OCI-LY3 (cell line): ENCODE measurements around the gene HIPK1.

Experiments
- H2AFZ ChIP-seq: fragments of 200-600, 300-600 bp; shearing (Covaris generic); 2 replicates; pipeline ENCODE4 v1.6.0; 2014; ENCODE audit warnings: antibody characterized with exemption, low read depth, low read length
- H3K27ac ChIP-seq: fragments of 200-600, 300-600 bp; sonication (generic); 2 replicates; pipeline ENCODE4 v1.5.1; 2014; ENCODE audit warnings: mild to moderate bottlenecking, low read length, moderate library complexity, mixed read lengths
- H3K27me3 ChIP-seq: fragments of 200-600, 300-600 bp; sonication (generic); 2 replicates; pipeline ENCODE4 v1.6.1; 2014; ENCODE audit warnings: low read depth, low read length, mixed read lengths
- H3K36me3 ChIP-seq: fragments of 200-600, 300-600 bp; sonication (generic); replicated peaks from 2 replicates; pipeline ENCODE3; 2014; ENCODE audit warnings: low read depth, low read length, mixed read lengths
- H3K4me1 ChIP-seq: fragments of 300-600, 200-600 bp; sonication (generic); 2 replicates; pipeline ENCODE4 v1.6.1; 2014; ENCODE audit warnings: low read length, mixed read lengths
- H3K4me2 ChIP-seq: fragments of 200-600, 300-600 bp; sonication (generic); 2 replicates; pipeline ENCODE4 v1.6.1; 2014; ENCODE audit warnings: low read length, mixed read lengths
- H3K4me3 ChIP-seq: fragments of 300-600, 200-600 bp; sonication (generic); 2 replicates; pipeline ENCODE4 v1.5.1; 2014; ENCODE audit warnings: antibody characterized with exemption, mild to moderate bottlenecking, low read length, moderate library complexity
- H3K79me2 ChIP-seq: fragments of 300-600, 200-600 bp; shearing (Covaris generic); 2 replicates; pipeline ENCODE4 v1.6.1; 2014; ENCODE audit warnings: mild to moderate bottlenecking, low read length, mixed read lengths
- H3K9ac ChIP-seq: fragments of 300-600, 200-600 bp; shearing (Covaris generic); 2 replicates; pipeline ENCODE4 v1.6.0; 2014; ENCODE audit warnings: mild to moderate bottlenecking, low read length, moderate library complexity
- H3K9me3 ChIP-seq: fragments of 200-600, 300-600 bp; shearing (Covaris generic); 2 replicates; pipeline ENCODE4 v1.6.1; 2014; ENCODE audit warnings: low read length, mixed read lengths; ENCODE audit not compliant: insufficient read depth
- H4K20me1 ChIP-seq: fragments of 200-600, 300-600 bp; sonication (generic); 2 replicates; pipeline ENCODE4 v1.6.1; 2016; ENCODE audit warnings: low read length, mixed read lengths; ENCODE audit not compliant: insufficient read depth
- CTCF ChIP-seq: fragments of 200-600, 300-600 bp; sonication (generic); IDR thresholded peaks from 2 replicates; pipeline ENCODE4 v1.5.1; 2014; ENCODE audit warnings: antibody characterized with exemption, low read length, low read depth
- EZH2phosphoT487 ChIP-seq: fragments of 200-600 bp; shearing (Covaris generic); IDR thresholded peaks from 2 replicates; pipeline ENCODE4 v1.6.1; 2018; ENCODE audit warnings: antibody characterized with exemption, mixed run types, low read depth

HIPK1 gene

GRCh38 chr1:113935970-113936369, 6.8 kb downstream of the HIPK1 start:
- no peaks in the 10 kb centered on the region for H3K9me3 ChIP-seq
- H3K27ac ChIP-seq, result no peak overlapping the region
- H3K9ac ChIP-seq, result no peak overlapping the region
- peaks cover 23% of the 10 kb centered on the region for H4K20me1 ChIP-seq
- no peak overlapping the region for H2AFZ ChIP-seq
- peaks cover 86% of the 10 kb centered on the region for H3K79me2 ChIP-seq
- TF ChIP-seq CTCF (no peak), EZH2phosphoT487 (no peak)
- no peak overlapping the region for H3K4me3 ChIP-seq
- peaks cover 2% of the 10 kb centered on the region for H3K36me3 ChIP-seq
- peaks cover 9% of the 10 kb centered on the region for H3K4me1 ChIP-seq
- H3K4me2 ChIP-seq, result no peak overlapping the region
- H3K27me3 ChIP-seq, result no peaks in the 10 kb centered on the region

DNA sequence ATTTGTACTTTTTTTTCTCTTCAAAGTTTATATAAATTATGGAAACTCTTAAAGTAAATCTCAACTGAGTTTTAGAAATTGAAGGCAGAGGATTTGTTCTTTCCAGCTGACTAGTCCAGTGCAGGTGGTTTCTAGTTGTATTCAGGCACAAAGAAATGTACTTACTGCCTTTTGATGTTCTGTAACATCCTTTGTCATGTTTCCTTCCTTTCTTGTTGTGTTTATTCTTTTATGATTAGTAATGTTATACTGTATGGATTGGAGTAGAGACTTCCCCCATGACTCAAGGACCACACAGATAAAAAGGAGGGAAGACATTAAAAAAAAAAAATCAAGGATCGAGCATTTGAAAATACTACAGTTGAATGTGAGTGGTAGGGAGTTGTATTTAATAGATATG, 8.0 kb downstream of the HIPK1 start:
- Histone ChIP-seq H3K79me2 (peaks cover 74% of the 10 kb centered on the region), H3K9ac (no peak overlapping the region), H3K27me3 (no peaks in the 10 kb centered on the region), H2AFZ (no peak overlapping the region), H3K4me1 (no peaks in the 10 kb centered on the region), H4K20me1 (peaks cover 17% of the 10 kb centered on the region), H3K4me3 (no peak overlapping the region), H3K36me3 (peaks cover 7% of the 10 kb centered on the region), H3K4me2 (no peak overlapping the region), H3K27ac (no peak overlapping the region), H3K9me3 (no peaks in the 10 kb centered on the region)
- no peak for TF ChIP-seq CTCF
- no peak for TF ChIP-seq EZH2phosphoT487

- Histone ChIP-seq H3K36me3 (peaks cover 11% of the 10 kb centered on the region), H2AFZ (no peak overlapping the region), H3K9ac (no peak overlapping the region), H4K20me1 (peaks cover 11% of the 10 kb centered on the region), H3K4me2 (no peak overlapping the region), H3K4me1 (no peaks in the 10 kb centered on the region), H3K4me3 (no peak overlapping the region), H3K27ac (no peak overlapping the region), H3K27me3 (no peaks in the 10 kb centered on the region), H3K9me3 (no peaks in the 10 kb centered on the region), H3K79me2 (peaks cover 67% of the 10 kb centered on the region)
- no peak for TF ChIP-seq CTCF
- no peak for TF ChIP-seq EZH2phosphoT487
Observed at GRCh38 chr1:113938192-113938591, 9.1 kb downstream of the HIPK1 start.

- no peaks in the 10 kb centered on the region for H3K27me3 ChIP-seq
- no peak for TF ChIP-seq EZH2phosphoT487
- TF ChIP-seq CTCF, result no peak
- peaks cover 2% of the 10 kb centered on the region; the same call in 1 of the 2 replicates for H4K20me1 ChIP-seq
- H2AFZ ChIP-seq, result no peak overlapping the region
- H3K4me1 ChIP-seq, result no peaks in the 10 kb centered on the region
- H3K36me3 ChIP-seq, result peaks cover 14% of the 10 kb centered on the region
- H3K9ac ChIP-seq, result no peak overlapping the region
- H3K27ac ChIP-seq, result no peak overlapping the region
- H3K4me3 ChIP-seq, result no peak overlapping the region
- H3K79me2 ChIP-seq, result peaks cover 53% of the 10 kb centered on the region
- no peaks in the 10 kb centered on the region for H3K9me3 ChIP-seq
- no peak overlapping the region for H3K4me2 ChIP-seq
Observed at GRCh38 chr1:113940365-113941244, 11.5 kb downstream of the HIPK1 start.
